ENCODE data around the gene ASAP2.

ASAP2 gene

GRCh38 chr2:9232166-9232479, 25.5 kb downstream of the ASAP2 start:
- DNase-seq = no peak

DNA sequence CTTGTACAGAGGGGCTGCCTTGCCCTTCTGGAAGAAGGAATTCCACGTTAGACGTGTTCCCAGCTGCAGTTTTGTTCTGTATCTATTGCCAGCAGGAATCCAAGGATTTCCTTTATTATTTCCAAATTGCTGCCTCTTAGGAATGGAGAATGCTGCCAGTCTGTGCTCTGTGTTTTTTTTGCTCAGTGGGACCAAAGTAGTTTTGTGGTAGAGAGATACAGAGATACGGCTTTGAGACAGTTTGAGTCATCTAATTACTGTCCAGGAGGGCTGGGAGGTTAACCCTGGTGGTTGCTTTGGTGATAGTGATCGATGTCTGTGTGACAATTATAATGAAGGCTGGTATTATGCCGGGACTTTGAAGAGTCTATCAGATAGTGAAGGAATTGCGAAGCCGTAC, 26.3 kb downstream of the ASAP2 start:
- no peak for DNase-seq

GRCh38 chr2:9234680-9235146, 28.1 kb downstream of the ASAP2 start:
- no peak for DNase-seq

- DNase-seq = no peak
These were observed 28.8 kb downstream of the ASAP2 start for GRCh38 chr2:9235147-9236044.

- DNase-seq = no peak
These were observed 29.4 kb downstream of the ASAP2 start for GRCh38 chr2:9236045-9236344.

DNA sequence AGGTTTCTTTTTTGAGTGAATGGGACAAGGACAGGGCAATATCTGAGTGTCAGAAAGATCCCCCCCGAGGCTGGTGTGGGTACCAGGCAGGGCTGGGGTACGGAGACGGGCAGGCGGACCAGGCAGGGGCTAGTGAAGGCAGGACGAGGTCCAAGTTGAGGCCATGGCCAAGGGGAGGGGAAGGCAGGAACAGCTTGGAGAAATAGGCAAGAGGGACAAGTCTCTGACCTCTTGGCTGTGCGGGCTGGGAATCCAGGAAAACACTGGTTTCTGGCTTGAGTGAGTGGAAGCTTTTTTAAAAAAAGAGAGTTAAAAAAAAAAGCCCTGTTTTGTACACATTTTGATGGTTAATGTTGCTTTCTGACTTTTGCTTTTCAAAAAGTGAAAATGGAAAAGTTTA, 30.3 kb downstream of the ASAP2 start:
- no peak for DNase-seq

- DNase-seq = no peak
These were observed 31.2 kb downstream of the ASAP2 start for GRCh38 chr2:9237831-9238230.

- no peak for DNase-seq
These were observed 32.1 kb downstream of the ASAP2 start for GRCh38 chr2:9238591-9239326.

DNA sequence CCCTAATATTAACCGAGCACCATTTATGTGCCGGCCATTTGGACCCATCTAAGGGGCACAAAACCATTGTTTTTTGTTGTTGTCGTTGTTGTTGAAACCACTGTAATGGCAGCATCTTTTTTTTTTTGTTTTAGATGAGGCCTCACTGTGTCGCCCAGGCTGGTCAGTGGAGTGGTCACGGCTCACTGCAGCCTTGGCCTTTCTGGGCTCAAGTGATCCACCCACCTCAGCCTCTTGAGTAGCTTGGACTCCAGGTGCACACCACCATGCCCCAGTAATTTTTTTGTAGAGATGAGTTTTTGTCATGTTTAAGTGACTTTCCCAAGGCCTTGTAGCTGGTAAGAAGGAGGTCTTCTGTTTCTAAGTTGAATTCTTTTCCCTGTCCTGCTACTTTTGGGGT, 33.0 kb downstream of the ASAP2 start:
- DNase-seq = no peak

DNA sequence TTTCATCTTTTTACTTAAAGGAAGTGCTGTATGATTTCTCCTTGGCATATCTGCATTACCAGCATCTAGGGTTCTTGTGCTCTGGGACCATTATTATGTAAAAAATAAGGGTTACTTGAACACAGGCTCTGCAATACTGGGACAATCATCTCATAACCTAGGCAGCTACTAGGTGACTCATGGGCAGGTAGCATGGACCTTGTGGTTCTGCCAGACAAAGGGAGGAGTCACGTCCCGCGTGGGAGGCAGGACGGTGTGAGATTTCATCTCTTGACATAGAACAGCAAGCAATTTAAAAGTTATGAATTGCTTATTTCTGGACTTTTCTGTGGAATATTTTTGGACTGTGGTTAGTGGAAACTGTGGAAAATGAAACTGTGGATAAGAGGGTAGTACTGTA, 34.1 kb downstream of the ASAP2 start:
- DNase-seq = no peak

- DNase-seq = no peak
These were observed 34.6 kb downstream of the ASAP2 start for GRCh38 chr2:9241233-9241632.

DNA sequence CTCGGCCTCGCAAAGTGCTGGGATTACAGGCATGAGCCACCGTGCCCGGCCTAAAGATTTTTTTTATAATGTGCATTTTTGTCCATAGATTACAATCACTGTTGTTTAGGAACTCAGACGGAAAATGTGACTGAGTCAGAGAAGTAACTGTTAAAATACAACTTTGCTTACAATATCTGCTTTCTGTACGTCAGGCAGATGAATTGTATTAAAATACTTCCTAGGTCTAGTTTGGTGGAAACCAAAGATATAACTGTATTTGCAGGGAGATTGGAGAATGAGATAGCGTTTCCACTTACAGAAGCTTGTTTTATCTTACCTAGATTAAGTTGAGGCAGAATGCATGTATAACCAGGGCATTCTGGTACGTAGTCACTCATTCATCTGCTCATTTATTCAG, 36.7 kb downstream of the ASAP2 start:
- no peak for DNase-seq

- no peak for DNase-seq
These were observed 38.5 kb downstream of the ASAP2 start for GRCh38 chr2:9244985-9245544.

- no peak for DNase-seq
These were observed 40.6 kb downstream of the ASAP2 start for GRCh38 chr2:9247177-9247576.

- no peak for DNase-seq
These were observed 41.2 kb downstream of the ASAP2 start for GRCh38 chr2:9247786-9248185.

- no peak for DNase-seq
These were observed 41.8 kb downstream of the ASAP2 start for GRCh38 chr2:9248363-9248762.

- DNase-seq = no peak
These were observed 42.6 kb downstream of the ASAP2 start for GRCh38 chr2:9249020-9249800.

DNA sequence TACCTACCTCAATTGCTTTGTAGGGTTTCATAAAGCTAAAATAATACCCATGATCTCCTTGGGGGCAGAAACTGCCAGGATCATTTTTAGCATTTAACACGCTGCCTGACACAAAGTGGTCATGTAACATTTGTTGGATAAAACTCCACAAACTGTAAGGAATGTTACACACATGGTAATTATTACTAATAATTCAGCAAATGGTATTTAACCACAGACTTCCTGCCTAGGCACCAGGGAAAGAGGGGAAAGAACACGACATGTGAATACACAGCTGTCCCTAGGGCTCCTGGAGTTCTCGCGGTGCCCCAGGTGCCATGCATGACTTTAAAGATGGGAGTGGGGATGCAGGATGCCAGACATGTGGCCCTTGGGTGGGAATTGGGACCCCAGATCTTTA, 43.5 kb downstream of the ASAP2 start:
- no peak for DNase-seq

GRCh38 chr2:9250498-9251153, 44.0 kb downstream of the ASAP2 start:
- no peak for DNase-seq

- DNase-seq = no peak
These were observed 44.8 kb downstream of the ASAP2 start for GRCh38 chr2:9251154-9252001.

DNA sequence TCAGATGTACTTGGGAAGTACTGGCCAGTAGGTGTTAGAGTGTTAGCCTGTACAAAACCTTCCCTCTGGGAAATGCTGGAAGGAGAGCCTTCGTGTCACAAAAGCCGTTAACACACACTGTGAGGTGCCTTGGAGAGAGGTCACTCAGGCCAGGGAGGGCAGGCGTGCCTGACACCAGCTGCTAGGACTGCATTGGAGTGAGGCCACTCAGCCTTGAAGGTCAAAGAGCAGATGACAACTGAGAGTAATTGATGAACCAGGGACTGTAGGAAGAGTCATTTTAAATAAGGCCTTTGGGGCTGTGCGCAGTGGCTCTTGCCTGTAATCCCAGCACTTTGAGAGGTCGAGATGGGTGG, 45.4 kb downstream of the ASAP2 start:
- no peak for DNase-seq

DNA sequence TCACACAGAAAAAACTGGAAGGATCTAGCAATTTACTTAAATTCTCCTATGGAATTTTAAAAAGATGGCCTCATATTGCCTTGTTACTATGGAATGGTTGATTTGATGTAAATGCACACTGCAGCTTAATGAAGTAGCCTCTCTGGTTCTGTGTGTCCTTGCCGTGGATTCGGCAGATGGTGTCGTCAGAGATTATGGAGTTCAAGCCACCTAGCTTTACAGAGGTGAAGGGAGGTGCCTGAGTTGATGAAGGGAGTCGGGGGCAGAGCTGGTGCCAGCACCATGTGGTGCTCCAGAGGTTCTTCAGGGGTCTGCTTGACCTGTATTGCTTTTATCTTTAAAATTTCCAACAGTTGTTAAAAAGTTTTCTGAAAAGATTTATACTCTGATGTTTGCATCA, 48.8 kb downstream of the ASAP2 start:
- DNase-seq = no peak

Measured in effector CD4-positive, alpha-beta T cell (primary cell).